C4-2B (cell line): ENCODE data around the gene SLC43A2.

Experiments
- ZFX ChIP-seq: fragments of 450-650 bp; IDR thresholded peaks from 2 replicates; pipeline ENCODE4 v1.6.1; 2017
- TF ChIP-seq, protein P1 (sequence below): fragments of 450-650 bp; conservative IDR thresholded peaks from 2 replicates; pipeline ENCODE4 v1.5.1; 2017; ENCODE audit warnings: mild to moderate bottlenecking

DNA sequence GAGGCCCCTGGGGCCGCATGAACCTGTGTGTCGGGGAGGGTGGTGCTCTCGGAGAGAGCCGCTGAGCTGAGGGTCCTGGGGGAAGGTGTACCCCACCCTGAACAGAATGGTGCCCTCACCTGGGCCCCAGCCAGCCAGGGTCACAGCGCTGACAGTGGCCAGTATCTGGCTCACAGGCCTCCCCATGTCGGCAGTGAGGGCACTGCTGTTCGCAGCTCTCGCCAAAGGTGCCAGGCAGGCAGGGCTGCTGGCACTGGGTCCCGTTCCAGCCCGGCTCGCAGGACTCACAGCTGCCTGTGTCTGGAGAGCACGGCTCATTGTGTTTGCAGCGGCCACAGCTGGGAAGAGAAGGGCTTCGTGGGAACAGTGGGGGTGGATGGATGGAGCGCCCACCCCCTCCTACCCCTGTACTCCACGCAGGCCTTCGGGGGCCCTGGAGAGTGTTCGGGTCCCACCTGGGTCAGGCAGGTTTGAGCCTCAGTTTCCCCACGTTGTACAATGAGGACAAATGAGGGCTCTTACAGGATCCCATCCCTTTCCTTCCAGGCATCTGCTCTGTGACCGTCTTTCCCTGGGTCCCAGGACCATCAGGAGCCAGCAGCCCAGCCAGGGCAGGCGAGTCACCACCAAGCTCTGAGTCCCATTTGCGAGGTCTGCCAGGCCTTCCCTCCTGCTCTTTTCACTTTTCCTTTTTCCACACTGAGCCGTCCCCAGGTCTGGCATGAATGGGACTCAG, 11.9 kb upstream of the SLC43A2 start:
- TF ChIP-seq, protein P1, sequence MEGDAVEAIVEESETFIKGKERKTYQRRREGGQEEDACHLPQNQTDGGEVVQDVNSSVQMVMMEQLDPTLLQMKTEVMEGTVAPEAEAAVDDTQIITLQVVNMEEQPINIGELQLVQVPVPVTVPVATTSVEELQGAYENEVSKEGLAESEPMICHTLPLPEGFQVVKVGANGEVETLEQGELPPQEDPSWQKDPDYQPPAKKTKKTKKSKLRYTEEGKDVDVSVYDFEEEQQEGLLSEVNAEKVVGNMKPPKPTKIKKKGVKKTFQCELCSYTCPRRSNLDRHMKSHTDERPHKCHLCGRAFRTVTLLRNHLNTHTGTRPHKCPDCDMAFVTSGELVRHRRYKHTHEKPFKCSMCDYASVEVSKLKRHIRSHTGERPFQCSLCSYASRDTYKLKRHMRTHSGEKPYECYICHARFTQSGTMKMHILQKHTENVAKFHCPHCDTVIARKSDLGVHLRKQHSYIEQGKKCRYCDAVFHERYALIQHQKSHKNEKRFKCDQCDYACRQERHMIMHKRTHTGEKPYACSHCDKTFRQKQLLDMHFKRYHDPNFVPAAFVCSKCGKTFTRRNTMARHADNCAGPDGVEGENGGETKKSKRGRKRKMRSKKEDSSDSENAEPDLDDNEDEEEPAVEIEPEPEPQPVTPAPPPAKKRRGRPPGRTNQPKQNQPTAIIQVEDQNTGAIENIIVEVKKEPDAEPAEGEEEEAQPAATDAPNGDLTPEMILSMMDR = no peak
- no peak for TF ChIP-seq ZFX
